Chondrocyte (in vitro differentiated cells): Measurements from ENCODE around the gene DUOXA1. TPM values are rescaled to one million over a fixed set of nuclear protein-coding genes. Genes with fewer than 3 reads are reported as not detected.

ENCODE experiments used
- DNase-seq: peaks from one replicate; pipeline ENCODE4 v3.0.0; 2021; ENCODE audit warnings: mixed read lengths, low spot score
- H3K27ac Mint-ChIP-seq: one replicate; pipeline ENCODE4 v1.8.0; 2021; ENCODE audit warnings: mild to moderate bottlenecking, moderate library complexity, mixed read lengths; ENCODE audit not compliant: unreplicated experiment
- H3K27me3 Mint-ChIP-seq: 2 replicates; pipeline ENCODE4 v1.8.0; 2021; ENCODE audit warnings: low read depth, mixed read lengths
- H3K36me3 Mint-ChIP-seq: 2 replicates; pipeline ENCODE4 v1.8.0; 2021; ENCODE audit warnings: low read depth, mixed read lengths
- H3K4me1 Mint-ChIP-seq: 2 replicates; pipeline ENCODE4 v1.8.0; 2021; ENCODE audit warnings: low read depth, mild to moderate bottlenecking, mixed read lengths
- H3K4me3 Mint-ChIP-seq: one replicate; pipeline ENCODE4 v1.8.0; 2021; ENCODE audit warnings: mild to moderate bottlenecking, moderate library complexity, mixed read lengths; ENCODE audit not compliant: unreplicated experiment
- H3K9me3 Mint-ChIP-seq: 2 replicates; pipeline ENCODE4 v1.8.0; 2021; ENCODE audit warnings: low read depth, mixed read lengths
- total RNA-seq: library from RNA; stranded (reverse); gene quantifications from 3 replicates; pipeline ENCODE4 v1.2.1, GENCODE V29; 2021
- TF ChIP-seq, protein P1 (sequence below): fragments of 200-600 bp; sonication (generic); IDR thresholded peaks from 2 replicates; pipeline ENCODE4 v1.5.0; 2021; ENCODE audit warnings: antibody characterized with exemption, mild to moderate bottlenecking, moderate library complexity

DUOXA1 gene
- total RNA-seq, 1 donor from 2014 or later = 0.47 TPM

- Mint-ChIP-seq H3K4me1 (peaks cover 24% of the 10 kb centered on the region), H3K27ac (peak within 1 kb of the TSS; percentile 69), H3K36me3 (peaks cover 2% of the 10 kb centered on the region), H3K9me3 (no peaks in the 10 kb centered on the region), H3K27me3 (peaks cover 56% of the 10 kb centered on the region), H3K4me3 (peak within 1 kb of the TSS; percentile 22)
- no peak for DNase-seq
- TF ChIP-seq, protein P1, sequence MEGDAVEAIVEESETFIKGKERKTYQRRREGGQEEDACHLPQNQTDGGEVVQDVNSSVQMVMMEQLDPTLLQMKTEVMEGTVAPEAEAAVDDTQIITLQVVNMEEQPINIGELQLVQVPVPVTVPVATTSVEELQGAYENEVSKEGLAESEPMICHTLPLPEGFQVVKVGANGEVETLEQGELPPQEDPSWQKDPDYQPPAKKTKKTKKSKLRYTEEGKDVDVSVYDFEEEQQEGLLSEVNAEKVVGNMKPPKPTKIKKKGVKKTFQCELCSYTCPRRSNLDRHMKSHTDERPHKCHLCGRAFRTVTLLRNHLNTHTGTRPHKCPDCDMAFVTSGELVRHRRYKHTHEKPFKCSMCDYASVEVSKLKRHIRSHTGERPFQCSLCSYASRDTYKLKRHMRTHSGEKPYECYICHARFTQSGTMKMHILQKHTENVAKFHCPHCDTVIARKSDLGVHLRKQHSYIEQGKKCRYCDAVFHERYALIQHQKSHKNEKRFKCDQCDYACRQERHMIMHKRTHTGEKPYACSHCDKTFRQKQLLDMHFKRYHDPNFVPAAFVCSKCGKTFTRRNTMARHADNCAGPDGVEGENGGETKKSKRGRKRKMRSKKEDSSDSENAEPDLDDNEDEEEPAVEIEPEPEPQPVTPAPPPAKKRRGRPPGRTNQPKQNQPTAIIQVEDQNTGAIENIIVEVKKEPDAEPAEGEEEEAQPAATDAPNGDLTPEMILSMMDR = no peak
These were observed 15.5 kb downstream of the DUOXA1 start, which contains the start of the genes DUOX2 and DUOXA2 for GRCh38 chr15:45114076-45114750. TSS of gene DUOX2 (minus strand) at chr15:45114172. CDS start at chr15:45113411, 761 bp downstream. TSS of gene DUOXA2 (plus strand) at chr15:45114326. CDS start at chr15:45114606, 280 bp downstream.

DNA sequence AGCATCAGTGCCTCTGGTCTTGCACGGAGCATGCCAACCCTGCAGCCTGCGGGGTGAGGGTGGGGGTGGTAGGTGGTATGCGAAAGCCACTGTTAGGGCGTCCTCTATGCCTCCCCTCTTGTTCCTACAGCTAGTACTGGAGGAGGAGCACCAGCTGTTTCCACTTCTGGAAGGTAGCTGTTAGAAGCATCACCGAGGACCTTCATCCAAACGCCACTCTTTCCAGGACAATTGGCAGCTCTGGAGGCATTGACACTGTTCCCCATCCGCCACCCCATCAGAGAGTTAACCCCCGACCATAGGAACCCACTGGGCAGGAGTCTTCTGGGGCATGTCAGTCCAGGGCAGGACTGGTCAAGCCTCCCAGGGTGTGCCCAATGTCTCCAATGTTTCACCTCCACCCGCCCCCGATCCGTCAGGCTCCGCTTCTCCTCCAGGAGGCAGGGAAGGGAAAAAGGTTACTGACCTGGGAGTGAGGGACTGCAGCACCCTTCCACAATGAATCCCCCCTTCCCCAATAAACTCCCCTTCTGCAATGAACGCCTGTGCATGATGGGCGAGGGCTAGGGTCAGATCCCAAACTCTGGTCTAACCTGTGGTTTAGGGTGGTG, 16.2 kb downstream of the DUOXA1 start:
- TF ChIP-seq, protein P1 = no peak
- Mint-ChIP-seq H3K9me3 (no peaks in the 10 kb centered on the region), H3K27me3 (peaks cover 57% of the 10 kb centered on the region), H3K36me3 (peaks cover 2% of the 10 kb centered on the region), H3K27ac (no peak overlapping the region), H3K4me1 (peaks cover 24% of the 10 kb centered on the region), H3K4me3 (no peak overlapping the region)
- DNase-seq = no peak

DNA sequence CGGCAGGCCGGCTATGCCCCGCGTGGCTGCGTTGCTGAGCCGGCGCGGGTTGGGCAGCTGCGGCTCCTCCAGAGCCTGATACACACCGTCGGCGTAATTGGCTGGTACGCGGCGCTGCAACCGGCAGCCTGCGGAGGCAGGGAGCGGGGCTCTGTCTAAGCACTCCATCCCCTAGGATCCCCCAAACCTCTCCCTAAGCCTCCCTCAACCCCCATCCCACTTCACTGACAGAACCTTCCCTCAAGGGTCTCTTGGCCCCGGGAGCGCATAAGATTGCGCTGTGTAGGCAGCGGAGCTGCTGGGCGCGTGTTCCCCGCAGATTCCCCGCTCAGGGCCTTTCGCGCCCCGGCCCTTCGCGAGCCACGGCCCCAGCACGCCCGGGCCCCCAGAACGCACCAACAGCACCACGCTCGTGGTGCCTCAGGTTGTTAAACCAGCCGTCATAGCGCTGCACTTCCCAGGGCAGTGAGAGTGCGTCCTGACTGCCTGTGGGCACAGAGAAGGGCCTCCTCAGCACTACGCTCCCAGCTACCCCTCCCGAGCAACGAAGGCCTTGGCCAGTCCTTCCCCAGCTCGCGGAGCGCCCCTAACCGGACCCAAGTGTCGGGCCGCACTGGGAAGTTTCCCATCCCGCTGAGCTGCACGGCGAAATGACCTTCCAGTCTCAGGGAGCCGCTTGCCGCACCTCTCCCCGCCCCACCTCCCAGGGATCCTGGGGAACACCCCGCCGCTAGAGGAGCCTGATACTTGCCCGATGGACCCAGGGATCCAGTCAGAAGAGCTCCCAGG, 16.9 kb downstream of the DUOXA1 start:
- Mint-ChIP-seq H3K4me3 (peak overlapping the region; percentile 51), H3K4me1 (peaks cover 18% of the 10 kb centered on the region), H3K27me3 (peaks cover 57% of the 10 kb centered on the region), H3K27ac (no peak overlapping the region), H3K9me3 (no peaks in the 10 kb centered on the region), H3K36me3 (peaks cover 2% of the 10 kb centered on the region)
- TF ChIP-seq, protein P1 = no peak
- peak; percentile 79 for DNase-seq

DNA sequence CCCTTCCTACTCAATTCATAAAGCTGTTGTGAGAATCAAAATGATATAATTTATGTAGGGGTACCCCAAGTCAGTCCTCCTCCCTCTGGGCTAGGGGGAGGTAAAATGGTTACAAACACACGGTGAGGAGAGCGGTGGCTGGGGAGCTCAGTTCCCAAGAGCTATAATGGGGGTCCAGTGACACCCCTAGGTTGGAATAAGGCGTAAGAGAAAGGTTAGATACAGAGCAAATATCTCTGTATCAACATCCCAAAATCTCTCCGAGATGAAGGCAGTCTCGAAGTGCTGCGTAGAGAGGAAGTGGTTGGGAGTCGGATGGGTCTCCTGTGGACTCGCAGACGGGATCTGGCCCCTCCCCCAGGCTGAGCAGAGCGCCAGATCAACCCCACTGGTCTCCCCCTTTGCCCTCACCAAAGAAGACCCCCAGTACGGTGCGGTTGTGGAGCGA, 17.5 kb downstream of the DUOXA1 start:
- peak overlapping the region; percentile 51 for H3K4me3 Mint-ChIP-seq
- peaks cover 2% of the 10 kb centered on the region for H3K36me3 Mint-ChIP-seq
- peaks cover 58% of the 10 kb centered on the region for H3K27me3 Mint-ChIP-seq
- no peak for DNase-seq
- no peak overlapping the region for H3K27ac Mint-ChIP-seq
- H3K9me3 Mint-ChIP-seq = no peaks in the 10 kb centered on the region
- TF ChIP-seq, protein P1 = no peak
- peaks cover 17% of the 10 kb centered on the region for H3K4me1 Mint-ChIP-seq
